HUES64 (cell line): Measurements from ENCODE around the gene SRSF8.
"Not testable (repeated sequence)": the region's sequence is repeated elsewhere in the genome, so short reads cannot be mapped to it uniquely, and the experiment has no call there.

ENCODE experiments used
- H3K27ac ChIP-seq: 2 replicates; pipeline ENCODE4 v1.7.0; 2013; ENCODE audit warnings: low read depth, low read length, inconsistent platforms
- H3K27me3 ChIP-seq: 2 replicates; pipeline ENCODE4 v1.6.1; 2013; ENCODE audit warnings: mild to moderate bottlenecking, low read length; ENCODE audit not compliant: insufficient read depth
- H3K36me3 ChIP-seq: 2 replicates; pipeline ENCODE4 v1.6.1; 2013; ENCODE audit warnings: mild to moderate bottlenecking, low read length; ENCODE audit not compliant: insufficient read depth
- H3K4me1 ChIP-seq: 2 replicates; pipeline ENCODE4 v1.6.1; 2013; ENCODE audit warnings: mild to moderate bottlenecking, low read length, moderate library complexity; ENCODE audit not compliant: insufficient read depth
- H3K4me3 ChIP-seq: 2 replicates; pipeline ENCODE4 v1.5.1; 2013; ENCODE audit warnings: mild to moderate bottlenecking, low read length, moderate library complexity
- H3K9ac ChIP-seq: 2 replicates; pipeline ENCODE4 v1.6.1; 2013; ENCODE audit warnings: mild to moderate bottlenecking, low read depth, low read length
- H3K9me3 ChIP-seq: 2 replicates; pipeline ENCODE4 v1.6.1; 2013; ENCODE audit warnings: low read depth, low read length; ENCODE audit not compliant: insufficient read depth
- WGBS: fragments of 150-250, 120-280 bp; methylation state at CpG from one replicate; pipeline ENCODE4 v1.1.7; 2013; ENCODE audit warnings: missing lambda C conversion rate; 5-methylcytosine and 5-hydroxymethylcytosine counted together

Gene SRSF8

DNA sequence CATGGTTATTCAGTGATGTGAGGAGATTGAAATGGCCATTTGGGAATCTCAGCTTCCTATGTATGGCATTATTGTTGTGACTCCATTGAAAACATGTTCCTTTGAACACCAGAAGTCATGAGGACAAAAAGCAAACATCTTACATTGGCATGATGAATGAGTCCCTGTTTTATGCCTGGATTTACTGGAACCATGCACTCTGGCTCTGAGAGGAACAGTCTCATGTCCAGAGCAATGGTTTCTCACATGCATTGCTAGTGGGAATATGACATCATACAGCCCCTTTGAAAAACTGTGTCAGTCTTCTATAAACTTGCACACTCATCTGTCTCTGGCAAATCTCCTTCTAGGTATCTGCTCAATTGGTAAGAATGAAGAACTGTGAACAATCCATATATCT is 20.9 kb upstream of the SRSF8 start:
- H3K4me1 ChIP-seq, result no peaks in the 10 kb centered on the region
- no peak overlapping the region for H3K27ac ChIP-seq
- no peaks in the 10 kb centered on the region for H3K9me3 ChIP-seq
- H3K36me3 ChIP-seq, result no peaks in the 10 kb centered on the region
- H3K9ac ChIP-seq, result no peak overlapping the region
- H3K4me3 ChIP-seq, result no peak overlapping the region
- no peaks in the 10 kb centered on the region for H3K27me3 ChIP-seq

GRCh38 chr11:95049122-95049521 is 17.6 kb upstream of the SRSF8 start, which contains the start of gene KDM4F:
Gene KDM4F (plus strand): TSS chr11:95049422.
- H3K27me3 ChIP-seq, H3K4me3 ChIP-seq, H3K9ac ChIP-seq, H3K9me3 ChIP-seq, H3K36me3 ChIP-seq, H3K4me1 ChIP-seq, H3K27ac ChIP-seq: not testable (repeated sequence)
- WGBS, result 79% methylated on average over 3 of the region's 3 CpGs

- 94% methylated on average over 22 of the region's 22 CpGs for WGBS
- Histone ChIP-seq H3K4me3 (no peak overlapping the region), H3K27me3 (no peaks in the 10 kb centered on the region), H3K9me3 (no peaks in the 10 kb centered on the region), H3K36me3 (no peaks in the 10 kb centered on the region), H3K9ac (no peak overlapping the region), H3K4me1 (no peaks in the 10 kb centered on the region), H3K27ac (no peak overlapping the region)
Measured at GRCh38 chr11:95050595-95051202, 16.0 kb upstream of the SRSF8 start.

DNA sequence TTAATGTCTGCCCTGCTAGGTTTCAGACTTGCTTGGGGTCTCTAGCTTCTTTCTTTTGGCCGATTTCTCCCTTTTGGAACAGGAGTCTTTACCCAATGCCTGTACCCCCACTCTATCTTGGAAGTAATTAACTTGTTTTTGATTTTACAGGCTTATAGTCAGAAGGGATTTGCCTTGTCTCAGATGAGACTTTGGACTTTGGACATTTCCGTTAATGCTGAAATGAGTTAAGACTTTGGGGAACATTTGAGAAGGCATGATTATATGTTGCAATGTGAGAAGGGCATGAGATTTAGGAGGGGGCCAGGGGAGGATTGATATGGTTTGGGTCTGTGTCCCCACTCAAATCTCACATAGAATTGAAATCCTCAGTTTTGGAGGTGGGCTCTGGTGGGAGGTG is 12.4 kb upstream of the SRSF8 start:
- H3K36me3 ChIP-seq, result no peaks in the 10 kb centered on the region
- WGBS, result 86% methylated on average over 2 of the region's 2 CpGs
- no peaks in the 10 kb centered on the region for H3K9me3 ChIP-seq
- no peak overlapping the region for H3K4me3 ChIP-seq
- no peak overlapping the region for H3K27ac ChIP-seq
- H3K27me3 ChIP-seq, result peaks cover 3% of the 10 kb centered on the region; the same call in 1 of the 2 replicates
- H3K4me1 ChIP-seq, result no peaks in the 10 kb centered on the region
- no peak overlapping the region for H3K9ac ChIP-seq

- Histone ChIP-seq H3K4me1 (no peaks in the 10 kb centered on the region), H3K27me3 (peaks cover 8% of the 10 kb centered on the region), H3K4me3 (no peak overlapping the region), H3K36me3 (no peaks in the 10 kb centered on the region), H3K9ac (no peak overlapping the region), H3K27ac (no peak overlapping the region), H3K9me3 (no peaks in the 10 kb centered on the region)
- 46% methylated on average over 2 of the region's 2 CpGs for WGBS
Measured at GRCh38 chr11:95055283-95055897, 11.3 kb upstream of the SRSF8 start.

- Histone ChIP-seq H3K9ac (no peak overlapping the region), H3K36me3 (no peaks in the 10 kb centered on the region), H3K9me3 (no peaks in the 10 kb centered on the region), H3K27ac (no peak overlapping the region), H3K4me1 (no peaks in the 10 kb centered on the region), H3K27me3 (peaks cover 18% of the 10 kb centered on the region), H3K4me3 (no peak overlapping the region)
- 91% methylated on average over 8 of the region's 8 CpGs for WGBS
Measured at GRCh38 chr11:95057959-95058358, 8.8 kb upstream of the SRSF8 start.

DNA sequence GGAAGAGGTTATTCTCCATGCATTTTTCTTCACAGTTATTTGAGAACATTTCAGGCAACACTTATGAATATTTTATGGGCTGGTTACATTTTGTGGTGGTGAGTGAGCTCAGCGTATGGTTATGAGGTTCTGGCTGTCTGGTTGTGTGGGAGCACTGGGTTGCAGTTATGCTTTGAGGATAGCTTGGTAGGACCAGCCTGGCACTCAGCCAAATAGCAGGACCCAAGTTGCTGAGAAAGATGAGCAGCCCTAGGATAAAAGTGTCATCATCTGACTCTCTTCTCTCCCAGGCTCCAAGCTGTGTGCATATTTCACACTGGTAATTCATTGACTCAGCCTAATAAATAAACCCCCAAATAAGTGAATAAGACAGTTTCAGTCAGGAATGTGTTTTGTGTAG is 8.1 kb upstream of the SRSF8 start:
- H3K27me3 ChIP-seq, result peaks cover 18% of the 10 kb centered on the region
- WGBS, result 91% methylated on average over 1 of the region's 1 CpG
- no peak overlapping the region for H3K4me3 ChIP-seq
- H3K27ac ChIP-seq, result no peak overlapping the region
- H3K9ac ChIP-seq, result no peak overlapping the region
- no peaks in the 10 kb centered on the region for H3K9me3 ChIP-seq
- H3K36me3 ChIP-seq, result no peaks in the 10 kb centered on the region
- H3K4me1 ChIP-seq, result no peaks in the 10 kb centered on the region

DNA sequence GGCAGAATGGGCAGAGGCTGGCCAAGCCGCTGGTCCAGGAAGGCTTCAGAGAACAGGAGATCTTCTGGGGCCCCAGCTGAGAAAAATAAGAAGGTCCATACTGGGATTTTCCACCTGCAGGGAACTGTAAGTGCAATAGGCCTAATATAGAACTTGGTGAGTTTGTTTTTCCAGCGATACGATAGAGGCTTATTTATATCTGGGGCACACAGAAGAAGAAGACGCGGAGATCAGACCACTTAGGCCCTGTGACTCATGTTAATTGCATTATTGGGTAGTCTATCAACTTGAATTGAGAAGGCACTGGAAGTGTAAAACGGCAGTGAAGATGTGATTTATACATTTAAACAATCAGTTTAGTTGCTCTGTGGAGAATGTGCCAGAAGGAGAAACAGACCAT is 7.7 kb upstream of the SRSF8 start:
- Histone ChIP-seq H3K9ac (no peak overlapping the region), H3K27ac (no peak overlapping the region), H3K9me3 (no peaks in the 10 kb centered on the region), H3K4me1 (no peaks in the 10 kb centered on the region), H3K4me3 (no peak overlapping the region), H3K27me3 (peaks cover 18% of the 10 kb centered on the region), H3K36me3 (no peaks in the 10 kb centered on the region)
- WGBS, result 85% methylated on average over 6 of the region's 6 CpGs

GRCh38 chr11:95065336-95065735 is 1.4 kb upstream of the SRSF8 start:
- H3K27ac ChIP-seq, result no peak overlapping the region
- peaks cover 10% of the 10 kb centered on the region; the same call in 1 of the 2 replicates for H3K27me3 ChIP-seq
- no peaks in the 10 kb centered on the region for H3K9me3 ChIP-seq
- no peak overlapping the region for H3K4me3 ChIP-seq
- H3K4me1 ChIP-seq, result peaks cover 14% of the 10 kb centered on the region
- no CpG with 5 or more reads among the region's 1 CpG for WGBS
- no peaks in the 10 kb centered on the region for H3K36me3 ChIP-seq
- no peak overlapping the region for H3K9ac ChIP-seq

DNA sequence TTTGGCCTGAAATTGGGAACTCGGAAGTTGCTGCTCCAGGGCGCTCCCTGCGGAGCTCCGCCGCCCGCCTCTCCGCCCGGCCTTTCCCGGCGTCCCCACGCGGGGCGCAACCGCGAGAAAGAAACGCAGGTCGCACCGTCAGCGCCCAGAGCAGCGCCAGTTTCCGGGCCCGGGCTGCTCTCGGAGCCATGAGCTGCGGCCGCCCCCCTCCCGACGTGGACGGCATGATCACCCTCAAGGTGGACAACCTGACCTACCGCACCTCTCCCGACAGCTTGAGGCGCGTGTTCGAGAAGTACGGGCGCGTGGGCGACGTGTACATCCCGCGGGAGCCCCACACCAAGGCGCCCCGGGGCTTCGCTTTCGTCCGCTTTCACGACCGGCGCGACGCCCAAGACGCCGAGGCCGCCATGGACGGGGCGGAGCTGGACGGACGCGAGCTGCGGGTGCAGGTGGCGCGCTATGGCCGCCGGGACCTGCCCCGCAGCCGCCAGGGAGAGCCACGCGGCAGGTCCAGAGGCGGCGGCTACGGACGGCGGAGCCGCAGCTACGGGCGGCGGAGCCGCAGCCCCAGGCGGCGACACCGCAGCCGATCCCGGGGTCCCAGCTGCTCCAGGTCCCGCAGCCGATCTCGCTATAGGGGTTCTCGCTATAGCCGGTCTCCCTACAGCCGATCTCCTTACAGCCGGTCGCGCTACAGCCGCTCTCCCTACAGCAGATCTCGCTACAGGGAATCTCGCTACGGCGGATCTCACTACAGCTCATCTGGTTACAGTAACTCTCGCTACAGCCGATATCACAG is 521 bp downstream of the SRSF8 start:
- Histone ChIP-seq H3K4me1 (peaks cover 14% of the 10 kb centered on the region), H3K27me3 (no peaks in the 10 kb centered on the region), H3K36me3 (no peaks in the 10 kb centered on the region), H3K9ac (peak overlapping the region; percentile 85), H3K27ac (peak overlapping the region; percentile 53; the same call in 1 of the 2 replicates), H3K4me3 (peak overlapping the region; percentile 79), H3K9me3 (no peaks in the 10 kb centered on the region)
- WGBS, result under 1% methylated on average over 98 of the region's 98 CpGs

- no peaks in the 10 kb centered on the region for H3K9me3 ChIP-seq
- H3K4me3 ChIP-seq, result peak overlapping the region; percentile 79
- under 1% methylated on average over 16 of the region's 16 CpGs for WGBS
- H3K27me3 ChIP-seq, result no peaks in the 10 kb centered on the region
- no peaks in the 10 kb centered on the region for H3K36me3 ChIP-seq
- H3K27ac ChIP-seq, result no peak overlapping the region
- H3K9ac ChIP-seq, result peak overlapping the region; percentile 85
- peaks cover 14% of the 10 kb centered on the region for H3K4me1 ChIP-seq
Measured at GRCh38 chr11:95067841-95068219, 1.1 kb downstream of the SRSF8 start.
